ENCODE data around the gene VPS16.

- TF ChIP-seq GABPA (IDR thresholded peaks at IDR 0.05 in 1 of 2, conservative IDR thresholded peaks at IDR 0.05 in 1 of 2) (no peak), CTCF (IDR thresholded peaks at IDR 0.05; ENCODE audit: low read depth, low read length, missing input control) (no peak), TAF1 (conservative IDR thresholded peaks at IDR 0.05) (no peak)
These were observed 30.5 kb downstream of the VPS16 start for GRCh38 chr20:2871111-2871465.
